ENCODE results near the gene MRGPRX2.

MRGPRX2 gene

DNA sequence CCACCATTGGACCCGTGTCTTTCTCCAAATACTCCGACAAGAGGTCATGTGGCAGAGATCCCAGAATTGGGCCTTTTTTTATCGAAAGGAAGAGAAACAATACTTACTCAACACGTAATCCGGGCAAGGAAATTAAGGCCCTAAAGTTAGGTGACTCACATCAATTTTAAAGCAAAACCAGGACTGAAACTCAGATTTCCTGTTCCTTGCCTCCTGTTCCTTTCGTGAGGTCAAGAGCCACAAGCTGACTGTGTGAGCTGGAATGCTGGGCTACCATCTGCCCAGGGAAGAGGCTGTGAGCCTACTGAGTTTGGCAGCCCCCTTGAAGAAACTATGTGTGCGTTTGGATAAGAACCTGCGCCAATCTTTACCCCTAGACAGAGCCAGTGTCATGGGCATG, 27.1 kb upstream of the MRGPRX2 start:
- TF ChIP-seq, protein P1, sequence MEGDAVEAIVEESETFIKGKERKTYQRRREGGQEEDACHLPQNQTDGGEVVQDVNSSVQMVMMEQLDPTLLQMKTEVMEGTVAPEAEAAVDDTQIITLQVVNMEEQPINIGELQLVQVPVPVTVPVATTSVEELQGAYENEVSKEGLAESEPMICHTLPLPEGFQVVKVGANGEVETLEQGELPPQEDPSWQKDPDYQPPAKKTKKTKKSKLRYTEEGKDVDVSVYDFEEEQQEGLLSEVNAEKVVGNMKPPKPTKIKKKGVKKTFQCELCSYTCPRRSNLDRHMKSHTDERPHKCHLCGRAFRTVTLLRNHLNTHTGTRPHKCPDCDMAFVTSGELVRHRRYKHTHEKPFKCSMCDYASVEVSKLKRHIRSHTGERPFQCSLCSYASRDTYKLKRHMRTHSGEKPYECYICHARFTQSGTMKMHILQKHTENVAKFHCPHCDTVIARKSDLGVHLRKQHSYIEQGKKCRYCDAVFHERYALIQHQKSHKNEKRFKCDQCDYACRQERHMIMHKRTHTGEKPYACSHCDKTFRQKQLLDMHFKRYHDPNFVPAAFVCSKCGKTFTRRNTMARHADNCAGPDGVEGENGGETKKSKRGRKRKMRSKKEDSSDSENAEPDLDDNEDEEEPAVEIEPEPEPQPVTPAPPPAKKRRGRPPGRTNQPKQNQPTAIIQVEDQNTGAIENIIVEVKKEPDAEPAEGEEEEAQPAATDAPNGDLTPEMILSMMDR (IDR thresholded peaks at IDR 0.05; ENCODE audit: low read depth, low read length, poor library complexity, severe bottlenecking): no peak
- TF ChIP-seq EZH2phosphoT487 (IDR thresholded peaks at IDR 0.05; ENCODE audit: borderline replicate concordance, low read length): no peak
- Histone ChIP-seq H4K20me1 (ENCODE audit: control insufficient read depth, insufficient read depth, low read depth, low read length) (no peaks in the 10 kb centered on the region), H3K27me3 (ENCODE audit: control insufficient read depth, low read length) (peaks cover 6% of the 10 kb centered on the region; the same call in 1 of the 2 replicates), H3F3A (ENCODE audit: control insufficient read depth, insufficient read depth) (no peaks in the 10 kb centered on the region), H3K9me2 (replicated peaks; ENCODE audit: control insufficient read depth, low read length) (no peaks in the 10 kb centered on the region), H3K4me1 (ENCODE audit: control insufficient read depth, low read length) (no peaks in the 10 kb centered on the region), H3K4me2 (ENCODE audit: low read length) (no peak overlapping the region), H3K9me3 (ENCODE audit: control insufficient read depth, insufficient read depth, low read length) (no peaks in the 10 kb centered on the region), H3K79me2 (ENCODE audit: control insufficient read depth, low read length) (no peaks in the 10 kb centered on the region), H3K4me3 (ENCODE audit: low read length) (no peak overlapping the region), H3K27ac (ENCODE audit: low read depth, low read length) (no peak overlapping the region), H3K36me3 (ENCODE audit: control insufficient read depth, low read length) (no peaks in the 10 kb centered on the region)

DNA sequence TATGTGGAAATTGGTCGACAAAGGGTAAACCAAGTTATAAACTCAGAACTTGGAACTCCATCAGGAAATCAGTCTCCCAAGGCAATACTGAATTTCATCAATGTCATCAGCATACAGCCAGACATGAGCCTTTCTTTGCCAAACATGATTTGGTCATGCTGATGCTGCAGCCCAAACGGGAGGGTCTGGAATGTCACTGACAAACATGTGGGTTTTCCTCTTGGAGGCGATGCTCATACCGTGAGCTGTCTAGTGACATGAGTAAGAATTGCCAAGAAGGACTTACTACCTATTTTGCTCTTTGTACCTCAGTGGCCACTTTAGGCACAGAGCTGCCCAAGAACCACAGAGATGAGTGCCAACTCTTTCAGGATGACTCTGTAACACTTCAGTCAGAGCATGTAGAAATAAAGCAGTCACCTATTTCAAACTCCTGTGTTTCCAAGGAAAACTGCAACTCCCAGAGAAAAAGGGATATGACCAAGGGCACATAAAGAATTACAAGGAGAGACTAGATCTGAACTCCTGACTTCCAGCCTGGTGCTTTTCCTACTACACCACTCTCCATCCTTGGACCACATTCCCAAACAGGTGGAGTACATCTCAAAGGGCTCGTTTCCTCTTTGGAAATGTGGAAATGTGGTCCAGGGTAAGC, 24.3 kb upstream of the MRGPRX2 start:
- Histone ChIP-seq H3F3A (ENCODE audit: control insufficient read depth, insufficient read depth) (no peaks in the 10 kb centered on the region), H3K4me3 (ENCODE audit: low read length) (no peak overlapping the region), H3K27ac (ENCODE audit: low read depth, low read length) (no peak overlapping the region), H3K4me2 (ENCODE audit: low read length) (no peak overlapping the region), H4K20me1 (ENCODE audit: control insufficient read depth, insufficient read depth, low read depth, low read length) (no peaks in the 10 kb centered on the region), H3K4me1 (ENCODE audit: control insufficient read depth, low read length) (no peaks in the 10 kb centered on the region), H3K9me3 (ENCODE audit: control insufficient read depth, insufficient read depth, low read length) (no peaks in the 10 kb centered on the region), H3K36me3 (ENCODE audit: control insufficient read depth, low read length) (no peaks in the 10 kb centered on the region), H3K27me3 (ENCODE audit: control insufficient read depth, low read length) (no peaks in the 10 kb centered on the region; the same call in 1 of the 2 replicates), H3K9me2 (replicated peaks; ENCODE audit: control insufficient read depth, low read length) (no peaks in the 10 kb centered on the region), H3K79me2 (ENCODE audit: control insufficient read depth, low read length) (no peaks in the 10 kb centered on the region)
- TF ChIP-seq, protein P1 (IDR thresholded peaks at IDR 0.05; ENCODE audit: low read depth, low read length, poor library complexity, severe bottlenecking): no peak
- no peak for TF ChIP-seq EZH2phosphoT487 (IDR thresholded peaks at IDR 0.05; ENCODE audit: borderline replicate concordance, low read length)

DNA sequence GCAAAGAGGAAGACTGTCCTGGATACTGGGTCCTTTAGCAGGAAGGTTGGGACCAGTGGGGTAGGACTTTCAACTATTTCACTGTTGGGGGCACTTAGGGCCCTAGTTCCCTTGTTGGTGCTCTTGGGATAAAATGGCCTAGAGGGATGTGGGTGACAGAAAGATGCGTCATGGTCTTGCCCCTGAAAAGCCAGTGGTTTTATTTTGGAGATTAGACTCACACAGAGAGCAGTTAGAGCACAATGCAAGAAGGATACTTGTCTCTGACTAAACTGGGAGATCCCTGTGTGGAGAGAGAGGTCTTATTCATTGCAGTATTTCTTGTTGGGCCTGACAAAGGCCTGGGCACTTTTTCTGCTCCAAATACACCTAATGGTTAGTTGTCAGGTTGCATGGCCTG, 22.6 kb upstream of the MRGPRX2 start:
- no peaks in the 10 kb centered on the region for H3K79me2 ChIP-seq (ENCODE audit: control insufficient read depth, low read length)
- no peaks in the 10 kb centered on the region for H3K4me1 ChIP-seq (ENCODE audit: control insufficient read depth, low read length)
- H3K9me3 ChIP-seq (ENCODE audit: control insufficient read depth, insufficient read depth, low read length): no peaks in the 10 kb centered on the region
- no peaks in the 10 kb centered on the region for H4K20me1 ChIP-seq (ENCODE audit: control insufficient read depth, insufficient read depth, low read depth, low read length)
- H3K9me2 ChIP-seq (replicated peaks; ENCODE audit: control insufficient read depth, low read length): no peaks in the 10 kb centered on the region
- H3K4me3 ChIP-seq (ENCODE audit: low read length): no peak overlapping the region
- peaks cover 6% of the 10 kb centered on the region; the same call in 1 of the 2 replicates for H3K27me3 ChIP-seq (ENCODE audit: control insufficient read depth, low read length)
- no peaks in the 10 kb centered on the region for H3K36me3 ChIP-seq (ENCODE audit: control insufficient read depth, low read length)
- no peaks in the 10 kb centered on the region for H3F3A ChIP-seq (ENCODE audit: control insufficient read depth, insufficient read depth)
- H3K27ac ChIP-seq (ENCODE audit: low read depth, low read length): no peak overlapping the region
- no peak overlapping the region for H3K4me2 ChIP-seq (ENCODE audit: low read length)
- TF ChIP-seq EZH2phosphoT487 (IDR thresholded peaks at IDR 0.05; ENCODE audit: borderline replicate concordance, low read length): no peak
- TF ChIP-seq, protein P1 (IDR thresholded peaks at IDR 0.05; ENCODE audit: low read depth, low read length, poor library complexity, severe bottlenecking): no peak
